HG02938 (cell line): ENCODE measurements around the gene DZANK1.
"Not testable (repeated sequence)": the region's sequence is repeated elsewhere in the genome, so short reads cannot be mapped to it uniquely, and the experiment has no call there.

Experiments used
- ATAC-seq: cut with Tn5 transposase; IDR thresholded peaks from one replicate; pipeline ENCODE4 v1.9.1; 2021; ENCODE audit warnings: mild to moderate bottlenecking, moderate library complexity; ENCODE audit not compliant: unreplicated experiment

The DZANK1 gene

GRCh38 chr20:18388860-18389259 lies 78.0 kb downstream of the DZANK1 start:
- no peak for ATAC-seq

- no peak for ATAC-seq
Observed at GRCh38 chr20:18380908-18381529, 85.8 kb downstream of the DZANK1 start.

- ATAC-seq: no peak
Observed at GRCh38 chr20:18377896-18378481, 88.8 kb downstream of the DZANK1 start.

- ATAC-seq: not testable (repeated sequence)
Observed at GRCh38 chr20:18375551-18375950, 91.3 kb downstream of the DZANK1 start.

- ATAC-seq: no peak
Observed at GRCh38 chr20:18372296-18372695, 94.5 kb downstream of the DZANK1 start.

- no peak for ATAC-seq
Observed at GRCh38 chr20:18364768-18365167, 102.1 kb downstream of the DZANK1 start.

- ATAC-seq: no peak
Observed at GRCh38 chr20:18363708-18364107, 103.1 kb downstream of the DZANK1 start.

- no peak for ATAC-seq
Observed at GRCh38 chr20:18362916-18363315, 103.9 kb downstream of the DZANK1 start.

GRCh38 chr20:18361678-18362077 lies 105.2 kb downstream of the DZANK1 start:
- no peak for ATAC-seq

GRCh38 chr20:18360635-18361034 lies 106.2 kb downstream of the DZANK1 start:
- ATAC-seq: no peak

GRCh38 chr20:18359854-18360253 lies 107.0 kb downstream of the DZANK1 start:
- no peak for ATAC-seq

- ATAC-seq: not testable (repeated sequence)
Observed at GRCh38 chr20:18349749-18350148, 117.1 kb downstream of the DZANK1 start.
